AG04449 (cell line): Measurements from ENCODE around the gene NSF.
"Not testable (repeated sequence)": the region's sequence is repeated elsewhere in the genome, so short reads cannot be mapped to it uniquely, and the experiment has no call there.

Experiments
- CTCF ChIA-PET: fragments of 350-600 bp; formaldehyde crosslinking; extraction: SDS; loops from one replicate; lab custom pipeline; 2021; ENCODE audit warnings: antibody characterized with exemption; lab: Yijun Ruan, JAX
- POLR2A ChIA-PET: fragments of 400-600, 350-600 bp; formaldehyde crosslinking; extraction: SDS; loops from one replicate; lab custom pipeline; 2020; ENCODE audit warnings: antibody characterized with exemption, inconsistent platforms; lab: Yijun Ruan, JAX
- DNase-seq: peaks from one replicate; pipeline ENCODE4 v3.0.0-alpha.2; 2010; ENCODE audit warnings: low read depth, low spot score
- H3K4me3 ChIP-seq: 2 replicates; pipeline ENCODE4 v1.5.1; 2011; ENCODE audit warnings: low read depth, mild to moderate bottlenecking, control low read depth, low read length
- TF ChIP-seq, protein P1 (sequence below): IDR thresholded peaks from one replicate; pipeline ENCODE4 v1.5.1; 2011; ENCODE audit warnings: mild to moderate bottlenecking, moderate library complexity, low read length, control low read depth, inconsistent platforms; ENCODE audit not compliant: insufficient read depth; ENCODE audit errors: missing control alignments

Gene NSF

DNA sequence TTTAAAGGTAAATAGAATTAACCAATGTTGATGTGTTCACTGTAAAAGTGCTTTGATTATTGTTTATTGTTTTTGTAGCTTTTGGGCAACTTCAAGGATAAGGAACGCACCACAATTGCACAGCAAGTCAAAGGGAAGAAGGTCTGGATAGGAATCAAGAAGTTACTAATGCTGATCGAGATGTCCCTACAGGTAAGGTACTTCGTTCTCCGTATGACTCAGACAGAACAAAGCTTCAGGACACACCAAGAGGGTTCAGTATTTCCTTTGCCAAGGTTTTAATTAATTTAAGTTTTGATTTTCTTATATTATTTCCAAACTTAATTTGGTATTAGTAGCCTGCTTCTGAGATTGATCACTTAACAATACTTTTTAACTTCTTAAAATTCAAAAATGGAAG, 161.0 kb downstream of the NSF start:
- ChIA-PET CTCF (interaction anchor here (1.8 kb wide), 1 partner anchor 19 kb away, joined by 4 read pairs; no protein-coding TSS in a partner anchor), POLR2A (no interaction called here)
- no peak for DNase-seq
- TF ChIP-seq, protein P1, sequence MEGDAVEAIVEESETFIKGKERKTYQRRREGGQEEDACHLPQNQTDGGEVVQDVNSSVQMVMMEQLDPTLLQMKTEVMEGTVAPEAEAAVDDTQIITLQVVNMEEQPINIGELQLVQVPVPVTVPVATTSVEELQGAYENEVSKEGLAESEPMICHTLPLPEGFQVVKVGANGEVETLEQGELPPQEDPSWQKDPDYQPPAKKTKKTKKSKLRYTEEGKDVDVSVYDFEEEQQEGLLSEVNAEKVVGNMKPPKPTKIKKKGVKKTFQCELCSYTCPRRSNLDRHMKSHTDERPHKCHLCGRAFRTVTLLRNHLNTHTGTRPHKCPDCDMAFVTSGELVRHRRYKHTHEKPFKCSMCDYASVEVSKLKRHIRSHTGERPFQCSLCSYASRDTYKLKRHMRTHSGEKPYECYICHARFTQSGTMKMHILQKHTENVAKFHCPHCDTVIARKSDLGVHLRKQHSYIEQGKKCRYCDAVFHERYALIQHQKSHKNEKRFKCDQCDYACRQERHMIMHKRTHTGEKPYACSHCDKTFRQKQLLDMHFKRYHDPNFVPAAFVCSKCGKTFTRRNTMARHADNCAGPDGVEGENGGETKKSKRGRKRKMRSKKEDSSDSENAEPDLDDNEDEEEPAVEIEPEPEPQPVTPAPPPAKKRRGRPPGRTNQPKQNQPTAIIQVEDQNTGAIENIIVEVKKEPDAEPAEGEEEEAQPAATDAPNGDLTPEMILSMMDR = no peak
- H3K4me3 ChIP-seq = no peak overlapping the region

DNA sequence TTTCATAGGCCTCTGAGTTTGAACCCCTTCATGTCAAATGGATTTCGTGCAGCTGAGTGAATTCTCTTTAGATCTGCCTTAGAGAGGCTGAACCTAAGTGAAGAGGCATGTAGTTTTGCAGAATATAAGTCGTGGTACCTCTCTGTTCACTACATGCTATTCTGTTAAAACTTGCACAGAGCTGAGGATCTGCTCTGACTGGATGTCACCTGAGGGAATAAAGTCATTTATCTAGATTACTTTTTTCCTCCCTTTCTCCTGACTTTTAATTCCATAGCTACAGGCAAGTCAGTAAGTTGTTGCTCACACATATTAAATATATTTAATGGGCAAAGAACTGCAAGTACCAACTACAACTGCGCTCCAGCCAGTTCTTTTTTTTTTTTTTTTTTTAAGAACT, 163.3 kb downstream of the NSF start:
- H3K4me3 ChIP-seq = no peak overlapping the region
- ChIA-PET POLR2A (no interaction called here), CTCF (interaction anchor here (1.4 kb wide), 1 partner anchor 9 kb away, joined by 5 read pairs; no protein-coding TSS in a partner anchor)
- DNase-seq = no peak
- TF ChIP-seq, protein P1 = no peak

DNA sequence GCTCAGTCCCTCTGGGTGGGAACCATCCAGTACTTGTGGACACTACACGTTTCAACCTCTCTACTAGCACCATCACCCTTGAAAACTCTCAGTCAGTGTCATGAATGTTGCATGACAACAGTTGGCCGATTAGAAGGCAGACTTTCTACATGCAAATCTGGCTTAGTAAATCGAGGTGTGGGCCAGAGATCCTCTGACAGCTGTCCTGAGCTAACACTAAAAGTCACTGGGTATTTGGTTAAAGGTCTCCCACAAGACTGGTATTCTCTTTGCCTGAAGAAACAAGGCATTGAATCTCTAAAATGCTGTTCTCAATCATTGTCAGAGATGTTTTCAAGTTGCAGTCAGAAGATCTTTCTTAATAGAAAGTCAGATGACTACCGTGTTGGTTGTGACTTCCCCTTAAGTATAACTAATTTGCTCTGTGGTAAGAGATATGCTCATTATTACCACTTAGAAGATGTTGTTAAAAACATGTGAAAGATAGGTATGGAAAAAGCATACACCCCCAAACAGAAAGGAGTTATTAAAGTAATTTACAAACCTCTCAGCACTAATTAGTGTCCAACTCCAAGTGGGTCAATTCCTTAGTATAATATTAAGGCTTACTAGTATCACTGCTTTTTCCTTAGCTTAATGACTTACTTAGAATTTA, 165.7 kb downstream of the NSF start:
- POLR2A ChIA-PET = no interaction called here

DNA sequence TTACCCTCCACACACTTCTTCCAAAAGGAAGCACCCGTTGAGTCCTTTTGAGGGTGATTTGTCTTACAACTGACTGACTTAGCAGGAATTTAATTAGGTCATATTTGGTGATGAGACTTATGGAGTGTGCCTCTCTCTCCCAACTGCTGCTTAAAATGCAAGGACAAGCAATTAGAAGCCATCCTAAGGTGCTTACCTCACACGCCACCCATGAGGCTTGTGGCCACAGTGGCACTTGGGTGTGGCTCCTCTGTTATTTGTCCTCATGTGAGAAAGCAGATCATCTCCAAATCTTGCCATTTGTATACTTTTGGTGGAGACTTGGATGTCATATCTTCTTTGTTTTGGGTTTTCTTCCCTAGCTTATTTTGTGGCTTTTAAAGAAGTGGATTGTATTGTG, 166.4 kb downstream of the NSF start:
- no peak overlapping the region for H3K4me3 ChIP-seq
- POLR2A ChIA-PET = no interaction called here
- TF ChIP-seq, protein P1 = no peak

More for the DNA sequence above, 165.7 kb downstream of the NSF start:
- TF ChIP-seq, protein P1 = no peak
- CTCF ChIA-PET = no interaction called here
- no peak for DNase-seq
- H3K4me3 ChIP-seq = no peak overlapping the region

DNA sequence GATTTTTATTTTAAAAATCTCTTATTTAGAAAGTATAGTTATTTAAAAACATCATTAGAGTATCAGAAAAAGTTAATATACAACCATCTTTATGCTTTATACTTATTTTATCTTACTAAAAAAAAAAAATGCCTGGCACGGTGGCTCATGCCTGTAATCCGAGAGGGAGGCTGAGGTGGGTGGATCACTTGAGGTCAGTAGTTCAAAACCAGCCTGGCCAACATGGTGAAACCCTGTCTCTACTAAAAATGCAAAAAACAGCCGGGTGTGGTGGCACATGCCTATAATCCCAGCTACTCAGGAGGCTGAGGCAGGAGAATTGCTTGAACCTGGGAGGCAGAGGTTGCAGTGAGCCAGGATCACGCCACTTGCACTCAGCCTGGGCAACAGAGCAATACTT, 167.1 kb downstream of the NSF start:
- H3K4me3 ChIP-seq, DNase-seq, POLR2A ChIA-PET, CTCF ChIA-PET: not testable (repeated sequence)

More for the DNA sequence above, 166.4 kb downstream of the NSF start:
- CTCF ChIA-PET = no interaction called here
- DNase-seq = no peak

DNA sequence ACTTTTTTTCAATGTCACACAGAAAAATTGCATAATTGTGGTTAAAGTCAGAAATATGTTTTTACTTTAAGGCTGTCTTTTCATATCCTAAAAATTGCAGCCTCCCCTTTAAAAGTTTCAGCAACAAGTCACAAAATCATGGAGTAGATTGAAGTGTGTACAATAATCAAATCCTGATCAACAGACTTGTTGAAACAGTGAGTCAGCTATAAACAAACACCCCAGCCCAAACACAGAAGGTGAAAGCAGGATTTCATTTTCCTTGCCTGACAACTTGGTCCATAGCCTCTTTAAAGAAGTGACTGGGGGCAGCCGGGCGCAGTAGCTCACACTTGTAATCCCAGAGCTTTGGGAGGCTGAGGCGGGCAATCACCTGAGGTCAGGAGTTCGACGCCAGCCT, 168.1 kb downstream of the NSF start:
- no peak overlapping the region for H3K4me3 ChIP-seq
- no peak for DNase-seq
- TF ChIP-seq, protein P1 = no peak
- ChIA-PET POLR2A (no interaction called here), CTCF (no interaction called here)

DNA sequence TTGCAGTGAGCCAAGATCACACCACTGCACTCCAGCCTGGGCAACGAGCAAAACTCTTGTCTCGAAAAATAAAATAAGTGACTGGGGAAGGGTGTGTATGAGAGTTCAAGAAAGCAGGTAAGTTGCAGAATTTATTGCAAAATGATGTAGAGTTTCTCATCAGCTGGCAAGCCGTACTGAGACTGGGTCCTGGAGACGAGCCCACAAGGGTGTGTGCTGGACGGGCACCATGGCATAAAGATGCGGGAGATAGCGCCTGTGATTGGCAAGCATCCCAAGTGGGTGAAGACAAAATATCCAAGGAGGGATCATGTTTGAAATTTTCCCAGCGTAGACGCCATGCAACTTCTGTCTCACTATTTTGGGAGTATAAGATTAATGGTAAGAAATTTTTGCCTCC, 168.7 kb downstream of the NSF start:
- TF ChIP-seq, protein P1 = no peak
- H3K4me3 ChIP-seq = no peak overlapping the region
- ChIA-PET CTCF (no interaction called here), POLR2A (no interaction called here)
- DNase-seq = no peak
